Measurements from ENCODE around the gene SKOR2.

SKOR2 gene

DNA sequence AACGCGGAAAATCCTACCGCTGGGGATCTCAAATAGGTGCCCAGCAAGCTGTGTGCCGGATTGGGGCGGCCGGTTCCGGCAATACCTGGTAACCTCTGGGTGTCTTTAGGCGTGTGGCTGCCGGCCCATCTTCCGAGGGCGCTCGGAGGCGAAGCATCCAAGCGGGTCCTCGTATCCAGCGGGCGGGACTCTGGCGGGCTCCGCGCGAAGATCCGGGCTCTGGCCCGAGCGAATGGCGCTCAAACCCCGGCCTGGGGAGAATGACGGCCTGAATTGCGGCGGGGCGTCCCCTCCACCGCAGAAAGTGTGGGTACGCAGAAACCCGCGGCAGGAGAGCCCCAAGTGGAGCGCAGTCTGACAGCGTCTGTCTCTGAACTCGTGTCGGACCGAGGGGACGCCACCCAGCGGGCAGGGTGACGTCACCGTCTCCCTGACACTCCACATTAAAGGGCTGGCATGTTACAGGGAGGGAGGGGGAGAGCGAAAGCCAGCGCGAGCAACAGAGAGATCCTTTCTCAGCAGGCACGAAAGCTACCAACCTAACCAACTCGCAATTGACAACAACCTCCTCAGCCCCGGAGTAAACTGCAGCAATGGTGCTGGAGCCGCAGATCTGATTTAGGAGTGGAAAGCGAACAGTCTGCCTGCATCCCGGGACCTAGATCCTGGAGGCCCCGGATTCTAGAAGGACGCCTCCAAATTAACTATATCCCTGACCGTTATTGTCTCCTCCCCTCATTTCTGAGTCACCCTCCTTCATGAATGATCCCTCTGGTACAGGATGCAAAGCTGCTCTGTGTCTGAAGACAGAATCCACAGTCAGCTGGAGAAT, at the start of gene SKOR2:
SKOR2 (minus strand) TSS at position 372 of the 832 bp plus-strand sequence. CDS start 2,477 bp downstream, outside the sequence.
- no peak for TF ChIP-seq CTCF (IDR thresholded peaks at IDR 0.05; ENCODE audit: low read depth, low read length, missing control alignments)
- no peak within 1 kb of the TSS for H3K4me3 ChIP-seq (ENCODE audit: low read depth, low read length)
- no peak for DNase-seq (ENCODE audit: low read depth)
- in situ Hi-C loops (cut with HindIII; ENCODE audit: low sequenced_read_pairs): no loop called here

GRCh38 chr18:47296462-47296861, 45.0 kb upstream of the SKOR2 start:
- no peak for DNase-seq (ENCODE audit: low read depth)
- no peak overlapping the region for H3K4me3 ChIP-seq (ENCODE audit: low read depth, low read length)
- in situ Hi-C loops (cut with HindIII; ENCODE audit: low sequenced_read_pairs): no loop called here
- TF ChIP-seq CTCF (IDR thresholded peaks at IDR 0.05; ENCODE audit: low read depth, low read length, missing control alignments): no peak

DNA sequence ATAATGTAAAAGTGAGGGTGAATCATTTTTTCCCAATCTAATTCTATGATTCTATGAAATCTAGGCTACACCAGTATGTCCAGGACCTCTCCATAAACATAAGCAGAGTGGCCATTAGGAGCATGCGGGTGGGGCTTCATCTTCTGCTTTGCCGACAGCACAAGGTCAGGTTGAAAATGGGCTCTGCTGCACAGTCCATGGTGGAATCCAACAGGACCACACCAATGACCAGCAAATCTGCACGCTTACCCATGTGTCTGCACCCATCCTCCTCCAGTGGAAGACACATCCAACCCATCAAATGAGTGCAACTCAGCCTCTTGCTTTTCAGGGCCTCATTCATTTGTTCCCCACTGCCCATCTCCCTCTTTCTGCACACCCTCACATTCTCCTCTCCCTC, 43.3 kb upstream of the SKOR2 start:
- no peak for TF ChIP-seq CTCF (IDR thresholded peaks at IDR 0.05; ENCODE audit: low read depth, low read length, missing control alignments)
- no peak for DNase-seq (ENCODE audit: low read depth)
- in situ Hi-C loops (cut with HindIII; ENCODE audit: low sequenced_read_pairs): no loop called here
- no peak overlapping the region for H3K4me3 ChIP-seq (ENCODE audit: low read depth, low read length)

- TF ChIP-seq CTCF (IDR thresholded peaks at IDR 0.05; ENCODE audit: low read depth, low read length, missing control alignments): no peak
- in situ Hi-C loops (cut with HindIII; ENCODE audit: low sequenced_read_pairs): no loop called here
- DNase-seq (ENCODE audit: low read depth): no peak
- no peak overlapping the region for H3K4me3 ChIP-seq (ENCODE audit: low read depth, low read length)
Observed at GRCh38 chr18:47288741-47289140, 37.3 kb upstream of the SKOR2 start.

GRCh38 chr18:47287911-47288585, 36.6 kb upstream of the SKOR2 start:
- no peak for TF ChIP-seq CTCF (IDR thresholded peaks at IDR 0.05; ENCODE audit: low read depth, low read length, missing control alignments)
- no peak for DNase-seq (ENCODE audit: low read depth)
- no peak overlapping the region for H3K4me3 ChIP-seq (ENCODE audit: low read depth, low read length)
- in situ Hi-C loops (cut with HindIII; ENCODE audit: low sequenced_read_pairs): no loop called here

DNA sequence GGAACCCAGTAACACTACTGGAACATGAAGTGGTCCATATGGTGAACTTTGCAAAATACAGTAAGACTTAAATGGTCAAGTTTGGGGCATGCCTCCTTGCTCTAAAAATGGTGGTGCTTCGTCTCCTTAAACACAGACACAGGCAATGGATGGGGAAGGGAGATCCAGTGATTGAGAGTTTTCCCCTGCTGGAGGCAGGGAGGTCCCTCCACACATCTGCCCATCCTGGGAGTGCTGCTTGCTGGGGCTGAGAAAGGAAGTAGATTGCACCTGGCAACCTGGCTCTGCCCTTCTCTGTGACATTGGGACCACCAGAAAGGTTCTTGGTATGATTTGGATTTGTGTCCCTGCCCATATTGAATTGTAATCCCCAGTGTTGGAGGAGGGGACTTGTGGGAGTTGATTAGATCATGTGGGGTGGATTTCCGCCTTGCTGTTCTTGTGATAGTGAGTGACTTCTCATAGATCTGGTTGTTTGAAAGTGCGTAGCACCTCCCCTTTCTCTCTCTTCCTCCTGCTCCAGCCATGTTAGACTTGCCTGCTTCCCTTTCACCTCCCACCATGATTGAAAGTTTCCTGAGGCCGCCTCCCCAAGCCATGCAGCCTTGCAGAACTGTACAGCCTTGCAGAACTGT, 35.4 kb upstream of the SKOR2 start:
- TF ChIP-seq CTCF (IDR thresholded peaks at IDR 0.05; ENCODE audit: low read depth, low read length, missing control alignments): no peak
- in situ Hi-C loops (cut with HindIII; ENCODE audit: low sequenced_read_pairs): no loop called here
- no peak overlapping the region for H3K4me3 ChIP-seq (ENCODE audit: low read depth, low read length)

More for the DNA sequence above, 35.4 kb upstream of the SKOR2 start:
- no peak for DNase-seq (ENCODE audit: low read depth)
